HFF-Myc (cell line): ENCODE results near the gene HNF1B.

Source experiments
- DNase-seq: peaks from one replicate; pipeline ENCODE4 v3.0.0-alpha.2; 2011; ENCODE audit warnings: low read depth; ENCODE audit errors: extremely low read depth
- H3K4me3 ChIP-seq: replicated peaks from 2 replicates; pipeline ENCODE4 v1.5.1; 2011; ENCODE audit warnings: low read depth, mild to moderate bottlenecking, control low read depth, low read length
- TF ChIP-seq, protein P1 (sequence below): IDR thresholded peaks from 2 replicates; pipeline ENCODE4 v1.5.1; 2012; ENCODE audit warnings: mild to moderate bottlenecking, low read depth, low read length, control low read depth; ENCODE audit errors: missing control alignments

Gene HNF1B

GRCh38 chr17:37737971-37738370 lies 6.9 kb downstream of the HNF1B start:
- DNase-seq: no peak
- TF ChIP-seq, protein P1, sequence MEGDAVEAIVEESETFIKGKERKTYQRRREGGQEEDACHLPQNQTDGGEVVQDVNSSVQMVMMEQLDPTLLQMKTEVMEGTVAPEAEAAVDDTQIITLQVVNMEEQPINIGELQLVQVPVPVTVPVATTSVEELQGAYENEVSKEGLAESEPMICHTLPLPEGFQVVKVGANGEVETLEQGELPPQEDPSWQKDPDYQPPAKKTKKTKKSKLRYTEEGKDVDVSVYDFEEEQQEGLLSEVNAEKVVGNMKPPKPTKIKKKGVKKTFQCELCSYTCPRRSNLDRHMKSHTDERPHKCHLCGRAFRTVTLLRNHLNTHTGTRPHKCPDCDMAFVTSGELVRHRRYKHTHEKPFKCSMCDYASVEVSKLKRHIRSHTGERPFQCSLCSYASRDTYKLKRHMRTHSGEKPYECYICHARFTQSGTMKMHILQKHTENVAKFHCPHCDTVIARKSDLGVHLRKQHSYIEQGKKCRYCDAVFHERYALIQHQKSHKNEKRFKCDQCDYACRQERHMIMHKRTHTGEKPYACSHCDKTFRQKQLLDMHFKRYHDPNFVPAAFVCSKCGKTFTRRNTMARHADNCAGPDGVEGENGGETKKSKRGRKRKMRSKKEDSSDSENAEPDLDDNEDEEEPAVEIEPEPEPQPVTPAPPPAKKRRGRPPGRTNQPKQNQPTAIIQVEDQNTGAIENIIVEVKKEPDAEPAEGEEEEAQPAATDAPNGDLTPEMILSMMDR: no peak
- H3K4me3 ChIP-seq: no peak overlapping the region

- no peak overlapping the region for H3K4me3 ChIP-seq
- DNase-seq: no peak
- TF ChIP-seq, protein P1: no peak
These were observed 7.8 kb downstream of the HNF1B start for GRCh38 chr17:37737081-37737480.

DNA sequence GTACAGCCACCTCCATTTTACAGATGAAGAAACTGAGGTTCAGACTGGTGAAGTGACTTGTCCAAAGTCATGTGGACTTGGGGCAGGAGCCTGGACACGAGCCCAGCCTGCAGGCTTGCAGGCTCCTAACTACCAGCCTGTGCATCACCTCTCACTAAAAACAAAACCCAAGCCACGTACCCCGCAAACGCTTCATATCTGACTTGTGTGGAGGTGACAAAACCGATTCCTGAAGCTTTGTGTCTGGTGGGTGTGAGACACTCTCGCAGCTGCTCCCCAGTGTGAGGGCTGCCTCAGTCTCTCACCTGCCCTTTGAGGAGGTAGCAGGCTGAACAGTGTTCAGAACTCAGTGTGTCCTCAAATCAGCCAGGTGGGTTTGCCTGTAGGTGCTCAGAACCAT lies 8.4 kb downstream of the HNF1B start:
- TF ChIP-seq, protein P1: no peak
- DNase-seq: no peak
- H3K4me3 ChIP-seq: no peak overlapping the region

- no peak for DNase-seq
- H3K4me3 ChIP-seq: no peak overlapping the region
- TF ChIP-seq, protein P1: no peak
These were observed 9.7 kb downstream of the HNF1B start for GRCh38 chr17:37735165-37735564.

GRCh38 chr17:37732316-37732715 lies 12.5 kb downstream of the HNF1B start:
- DNase-seq: no peak
- TF ChIP-seq, protein P1: no peak
- H3K4me3 ChIP-seq: no peak overlapping the region

DNA sequence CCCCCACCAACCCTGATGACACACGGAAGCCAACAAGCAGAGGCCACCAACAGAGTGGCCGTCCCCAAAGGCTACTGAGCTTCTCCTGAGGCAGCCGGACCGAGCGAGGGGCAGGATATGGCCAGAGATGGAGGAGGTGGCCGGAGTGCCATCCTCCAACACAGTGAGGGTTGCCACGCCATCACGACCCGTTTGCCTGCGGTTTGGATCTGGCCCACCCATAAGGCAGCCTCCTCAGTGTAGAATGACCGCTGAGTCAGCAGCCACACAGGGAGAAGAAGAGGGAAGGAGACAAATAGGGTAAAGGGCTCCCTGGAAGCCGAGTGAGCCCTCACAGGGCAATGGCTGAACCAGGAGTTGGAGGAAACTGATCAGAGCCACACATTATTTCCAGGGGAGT lies 13.8 kb downstream of the HNF1B start:
- H3K4me3 ChIP-seq: no peak overlapping the region
- TF ChIP-seq, protein P1: no peak
- no peak for DNase-seq

DNA sequence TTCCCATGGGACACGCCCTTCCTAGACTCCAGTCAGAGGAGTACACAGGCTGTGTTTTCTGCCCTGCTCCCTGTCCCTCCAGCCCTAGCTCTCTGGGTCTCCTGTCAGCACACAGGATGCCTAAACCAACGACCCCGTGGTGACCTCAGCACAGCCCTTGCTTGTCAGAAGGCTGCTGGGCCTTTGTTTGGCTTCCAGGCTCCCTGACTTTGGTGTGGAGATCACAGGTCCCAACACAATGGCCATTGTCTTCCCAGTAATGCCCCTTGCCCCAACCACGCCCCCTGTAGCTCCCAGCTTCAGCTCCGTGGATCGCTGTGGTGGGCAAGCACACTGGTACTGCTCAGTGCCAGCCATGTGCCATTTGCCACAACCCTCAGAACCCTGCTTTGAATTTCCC lies 15.0 kb downstream of the HNF1B start:
- no peak for DNase-seq
- TF ChIP-seq, protein P1: no peak
- H3K4me3 ChIP-seq: no peak overlapping the region
